Common myeloid progenitor, CD34-positive (primary cell): ENCODE data around the gene EOGT.
A peak's percentile ranks its signal among the peaks of the same experiment; 100 is the strongest.

Experiments
- CTCF ChIA-PET: fragments of 350-600 bp; sonication (Branson Sonifier 250); formaldehyde crosslinking; loops from one replicate; lab custom pipeline; 2021; ENCODE audit warnings: antibody characterized with exemption; lab: Charles Lee
- POLR2A ChIA-PET: fragments of 350-600 bp; sonication (Branson Sonifier 250); formaldehyde crosslinking; loops from one replicate; lab custom pipeline; 2021; ENCODE audit warnings: antibody characterized with exemption; lab: Charles Lee
- DNase-seq, 3 donors: peaks; one replicate each; pipeline versions ENCODE4 v3.0.0 to v3.0.0-alpha.2; 2013
- H3K27ac ChIP-seq, 2 experiments: 1 replicate in 1 of 2; 2 replicates in 1 of 2; pipeline ENCODE4 v1.7.0; 2013; ENCODE audit warnings: inconsistent platforms in 2 of 2, low read length in 2 of 2, mild to moderate bottlenecking in 2 of 2, low read depth in 1 of 2, moderate library complexity in 1 of 2; ENCODE audit not compliant: severe bottlenecking in 2 of 2, insufficient read depth in 1 of 2, poor library complexity in 1 of 2
- H3K27me3 ChIP-seq, 5 experiments: replicated peaks in 2 of 5; 1 replicate in 3 of 5; 2 replicates in 2 of 5; pipeline versions ENCODE4 v1.6.1 to v1.7.0; 2013; ENCODE audit warnings: low read length in 4 of 5, mild to moderate bottlenecking in 2 of 5, moderate library complexity in 2 of 5, inconsistent platforms in 1 of 5; ENCODE audit not compliant: insufficient read depth in 5 of 5, control insufficient read depth in 4 of 5
- H3K36me3 ChIP-seq, 4 experiments: 1 replicate in 2 of 4; 2 replicates in 2 of 4; pipeline versions ENCODE4 v1.6.1 to v1.7.0; 2013; ENCODE audit warnings: low read length in 3 of 4, control low read depth in 1 of 4, mild to moderate bottlenecking in 1 of 4; ENCODE audit not compliant: control insufficient read depth in 4 of 4, insufficient read depth in 4 of 4
- H3K4me1 ChIP-seq, 4 experiments: 1 replicate in 3 of 4; 2 replicates in 1 of 4; pipeline versions ENCODE4 v1.6.1 to v1.7.1; 2013; ENCODE audit warnings: low read length in 3 of 4, mild to moderate bottlenecking in 3 of 4, control low read depth in 1 of 4, inconsistent platforms in 1 of 4, moderate library complexity in 1 of 4; ENCODE audit not compliant: control insufficient read depth in 4 of 4, insufficient read depth in 4 of 4; ENCODE audit errors: control extremely low read depth in 1 of 4
- H3K4me3 ChIP-seq, 7 experiments: 1 replicate in 4 of 7; 2 replicates in 3 of 7; pipeline versions ENCODE4 v1.5.1 to v1.7.0; 2013; ENCODE audit warnings: mild to moderate bottlenecking in 7 of 7, low read length in 6 of 7, moderate library complexity in 6 of 7, inconsistent platforms in 2 of 7, low read depth in 2 of 7, control low read depth in 1 of 7; ENCODE audit not compliant: insufficient read depth in 4 of 7, control insufficient read depth in 1 of 7; ENCODE audit errors: extremely low read depth in 1 of 7
- H3K9me3 ChIP-seq, 5 experiments: 1 replicate in 4 of 5; 2 replicates in 1 of 5; pipeline versions ENCODE4 v1.6.1 to v1.7.1; 2013; ENCODE audit warnings: low read length in 4 of 5, mild to moderate bottlenecking in 2 of 5, inconsistent platforms in 1 of 5, low read depth in 1 of 5, moderate library complexity in 1 of 5; ENCODE audit not compliant: control insufficient read depth in 4 of 5, insufficient read depth in 2 of 5; ENCODE audit errors: control extremely low read depth in 1 of 5
- WGBS: methylation state at CpG from one replicate; pipeline ENCODE4 v1.1.5; 2013; ENCODE audit not compliant: insufficient coverage; 5-methylcytosine and 5-hydroxymethylcytosine counted together

EOGT gene

DNA sequence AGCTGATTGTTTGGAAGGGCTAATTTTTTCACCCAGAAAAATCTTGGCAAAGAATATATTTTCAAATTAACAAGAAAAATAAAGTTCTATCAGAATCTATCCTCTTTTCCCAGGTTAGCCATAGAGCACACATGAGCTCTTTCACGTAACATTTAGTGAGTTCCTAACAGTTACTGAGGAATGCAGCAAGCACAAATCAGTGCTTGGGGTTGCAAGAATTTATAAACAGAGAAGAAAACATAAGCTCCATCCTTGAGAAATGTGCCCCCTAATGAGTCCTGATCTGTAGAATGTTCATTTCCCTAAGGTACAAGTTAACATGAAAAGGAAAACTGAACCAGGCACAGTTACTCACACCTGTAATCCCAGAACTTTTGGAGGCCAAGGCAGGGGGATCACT lies 13.9 kb downstream of the EOGT start:
- Histone ChIP-seq H3K27me3 (no peaks in the 10 kb centered on the region), H3K36me3 (peaks cover 10 to 67% (median 33%) of the 10 kb centered on the region in 4 experiments), H3K4me3 (no peak overlapping the region), H3K27ac (no peak overlapping the region), H3K4me1 (no peaks in the 10 kb centered on the region), H3K9me3 (no peaks in the 10 kb centered on the region)
- 80% methylated on average over 1 of the region's 1 CpG for WGBS
- POLR2A ChIA-PET, result no interaction called here
- no peak for DNase-seq
- CTCF ChIA-PET, result no interaction called here

DNA sequence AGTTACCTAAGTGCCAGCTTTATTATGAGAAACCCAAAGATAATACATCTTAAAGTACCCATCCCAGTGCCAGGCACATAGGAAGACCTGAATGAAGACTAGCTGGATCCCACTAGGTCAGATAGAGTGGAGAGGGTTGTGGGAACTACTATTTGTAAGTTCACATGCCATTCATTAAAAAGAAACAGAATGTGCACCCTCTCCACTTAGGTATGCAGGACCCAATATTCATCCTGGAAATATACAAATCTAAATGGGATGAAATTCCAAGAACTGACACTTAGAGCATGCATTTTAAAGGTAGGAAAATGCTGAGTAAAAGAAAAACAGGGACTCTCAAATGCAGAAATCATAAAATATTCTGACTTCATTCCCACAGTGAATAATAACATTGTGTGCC lies 14.3 kb downstream of the EOGT start:
- Histone ChIP-seq H3K9me3 (no peaks in the 10 kb centered on the region), H3K4me3 (no peak overlapping the region), H3K27me3 (no peaks in the 10 kb centered on the region), H3K27ac (no peak overlapping the region), H3K4me1 (no peaks in the 10 kb centered on the region), H3K36me3 (peaks cover 11 to 67% (median 35%) of the 10 kb centered on the region in 4 experiments)
- ChIA-PET CTCF (no interaction called here), POLR2A (no interaction called here)
- no peak for DNase-seq

DNA sequence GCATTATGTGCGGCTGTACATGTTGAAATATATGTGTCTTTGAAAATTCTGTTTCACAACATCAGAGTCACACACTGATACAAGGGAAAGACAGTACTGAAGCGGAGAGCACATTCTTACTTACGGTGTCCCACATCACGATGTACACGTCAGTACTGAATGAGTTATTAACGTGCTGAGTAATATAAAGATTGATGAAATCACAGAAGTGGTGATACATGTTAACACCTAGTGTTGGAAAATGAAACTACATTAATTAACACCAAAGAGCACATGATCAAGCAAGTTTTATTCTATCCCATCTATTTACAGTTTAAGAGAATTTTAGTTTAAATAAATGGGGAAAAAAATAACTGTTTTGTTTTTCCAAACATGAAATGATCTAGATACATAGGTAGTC lies 15.6 kb downstream of the EOGT start:
- Histone ChIP-seq H3K9me3 (peaks cover 0 to 1% (median 0%) of the 10 kb centered on the region in 5 experiments), H3K27ac (no peak overlapping the region), H3K36me3 (peaks cover 17 to 65% (median 28%) of the 10 kb centered on the region in 4 experiments), H3K27me3 (no peaks in the 10 kb centered on the region), H3K4me1 (no peaks in the 10 kb centered on the region), H3K4me3 (no peak overlapping the region)
- peak in 2 of 3 donors; percentile 15 to 22 for DNase-seq
- 80% methylated on average over 2 of the region's 6 CpGs for WGBS
- ChIA-PET POLR2A (no interaction called here), CTCF (no interaction called here)

DNA sequence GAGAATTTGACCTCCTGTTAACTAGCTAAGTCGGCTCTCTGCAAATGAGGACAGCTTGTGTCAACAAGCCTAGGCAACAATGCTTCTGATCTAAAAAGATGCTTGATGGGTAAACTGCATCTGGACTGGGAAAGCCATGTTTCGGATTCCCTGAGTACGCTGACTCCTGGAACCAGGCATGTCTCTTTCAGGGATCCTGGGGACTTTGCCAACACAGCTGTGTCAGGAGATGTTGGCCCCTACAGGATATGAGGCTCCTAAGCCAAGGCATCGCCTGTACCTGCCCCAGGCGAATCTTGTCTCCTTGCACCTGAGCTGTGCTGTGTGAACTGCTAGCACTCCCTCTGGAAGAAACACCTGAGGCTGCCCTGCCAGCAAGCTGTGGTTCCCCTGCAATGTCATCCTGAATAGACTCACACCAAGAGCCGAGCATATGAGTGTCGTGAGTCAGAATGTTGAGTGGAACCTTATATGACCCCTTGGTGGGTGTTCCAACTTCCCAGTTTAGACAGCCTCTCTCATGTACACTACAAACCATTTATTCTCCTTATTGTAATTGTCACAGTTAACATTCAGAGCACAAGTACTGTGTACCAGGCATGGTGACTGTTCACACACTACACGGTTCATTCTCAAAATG lies 17.0 kb downstream of the EOGT start:
- Histone ChIP-seq H3K36me3 (peaks cover 13 to 60% (median 26%) of the 10 kb centered on the region in 4 experiments), H3K4me3 (no peak overlapping the region), H3K27me3 (no peaks in the 10 kb centered on the region), H3K9me3 (peaks cover 0 to 4% (median 0%) of the 10 kb centered on the region in 5 experiments), H3K4me1 (no peaks in the 10 kb centered on the region), H3K27ac (no peak overlapping the region)
- POLR2A ChIA-PET, result no interaction called here
- CTCF ChIA-PET, result interaction anchor here (0.8 to 1.6 kb wide), 2 partner anchors 9 kb away, joined by 3 to 5 read pairs; no protein-coding TSS in a partner anchor
- WGBS, result 96% methylated on average over 7 of the region's 8 CpGs
- no peak for DNase-seq

DNA sequence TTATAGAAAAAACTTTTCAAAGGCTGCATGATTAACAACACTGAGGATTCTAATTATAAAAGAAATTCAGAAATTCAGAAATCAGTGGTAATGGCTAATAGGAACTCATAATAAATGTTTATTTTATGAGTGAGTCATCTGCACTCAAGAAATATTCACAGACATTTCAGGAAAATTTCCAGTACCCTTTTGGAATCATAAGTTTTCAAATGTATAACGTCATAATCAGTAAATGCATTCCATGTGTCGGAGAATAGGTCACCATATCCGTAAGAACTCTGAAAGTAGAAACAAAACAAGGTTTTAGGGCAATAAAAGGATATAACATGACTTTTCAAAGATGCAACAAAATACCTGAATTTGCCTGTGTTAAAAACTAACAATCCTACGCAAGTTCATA lies 24.7 kb downstream of the EOGT start:
- no peak for DNase-seq
- H3K9me3 ChIP-seq, result peaks cover 0 to 4% (median 0%) of the 10 kb centered on the region in 5 experiments
- H3K27me3 ChIP-seq, result no peaks in the 10 kb centered on the region
- H3K4me1 ChIP-seq, result no peaks in the 10 kb centered on the region
- H3K4me3 ChIP-seq, result no peak overlapping the region
- 100% methylated on average over 4 of the region's 4 CpGs for WGBS
- ChIA-PET CTCF (no interaction called here), POLR2A (no interaction called here)
- H3K36me3 ChIP-seq, result peaks cover 6 to 57% (median 32%) of the 10 kb centered on the region in 4 experiments
- H3K27ac ChIP-seq, result no peak overlapping the region

DNA sequence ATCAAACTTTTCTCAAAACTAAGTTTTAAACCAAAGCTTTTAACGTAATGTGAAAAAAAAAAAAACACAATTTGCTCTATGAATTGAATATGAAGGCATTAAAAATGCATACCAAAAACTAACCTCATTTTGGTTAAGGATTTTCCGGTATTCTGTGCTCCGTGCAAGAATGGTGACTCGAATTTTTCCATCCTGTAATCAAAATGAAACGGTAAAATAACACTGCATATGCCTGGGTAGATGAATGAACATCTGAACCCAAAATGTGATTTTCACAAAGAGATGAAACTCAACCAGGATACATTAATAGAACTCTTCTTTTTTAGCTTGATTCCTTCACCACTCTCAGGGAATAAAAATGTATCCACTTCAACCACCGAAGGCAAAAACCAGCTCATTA lies 26.2 kb downstream of the EOGT start:
- H3K27me3 ChIP-seq, result no peaks in the 10 kb centered on the region
- ChIA-PET POLR2A (no interaction called here), CTCF (interaction anchor here (1.1 kb wide), 1 partner anchor 10 kb away, joined by 5 read pairs; no protein-coding TSS in a partner anchor)
- no peaks in the 10 kb centered on the region for H3K4me1 ChIP-seq
- DNase-seq, result no peak
- peaks cover 4 to 52% (median 32%) of the 10 kb centered on the region in 4 experiments for H3K36me3 ChIP-seq
- 92% methylated on average over 4 of the region's 6 CpGs for WGBS
- no peaks in the 10 kb centered on the region for H3K9me3 ChIP-seq
- H3K27ac ChIP-seq, result no peak overlapping the region
- H3K4me3 ChIP-seq, result no peak overlapping the region

DNA sequence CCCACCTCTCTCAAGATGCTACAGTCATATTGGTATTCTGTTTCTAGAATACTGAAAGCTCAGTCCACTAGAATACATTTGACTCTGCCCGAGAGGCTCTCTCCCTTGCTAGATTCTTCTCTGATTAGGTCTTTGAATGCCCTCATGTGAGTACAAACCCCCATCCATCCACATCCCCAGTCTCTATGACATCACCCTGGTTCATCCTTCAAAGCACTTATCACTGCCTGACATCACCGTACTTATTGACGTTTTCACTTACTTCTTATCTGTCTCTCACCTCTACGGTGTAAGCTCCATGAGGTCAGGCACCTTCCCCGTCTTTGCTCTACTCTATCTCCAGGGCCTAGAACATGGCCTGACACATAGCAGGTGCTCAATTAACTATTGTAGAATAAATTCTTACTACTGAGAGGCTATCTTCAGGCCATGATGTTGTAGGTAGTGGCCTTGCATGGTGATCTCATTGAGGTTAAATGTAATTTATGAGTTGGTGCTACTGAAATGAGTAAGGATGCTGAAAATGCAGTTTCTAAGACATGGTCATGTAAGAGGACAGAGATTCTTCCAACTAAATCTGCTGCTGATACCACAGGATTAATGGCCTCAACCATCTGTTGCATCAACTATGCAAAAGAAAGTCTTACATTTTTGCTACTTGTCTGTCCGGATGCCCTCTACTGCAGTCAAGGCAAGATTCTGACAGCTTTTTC lies 26.8 kb downstream of the EOGT start:
- Histone ChIP-seq H3K27ac (no peak overlapping the region), H3K4me3 (no peak overlapping the region), H3K27me3 (no peaks in the 10 kb centered on the region), H3K9me3 (no peaks in the 10 kb centered on the region), H3K4me1 (no peaks in the 10 kb centered on the region), H3K36me3 (peaks cover 4 to 56% (median 33%) of the 10 kb centered on the region in 4 experiments)
- CTCF ChIA-PET, result interaction anchor here (1.1 kb wide), 1 partner anchor 10 kb away, joined by 5 read pairs; no protein-coding TSS in a partner anchor
- 100% methylated on average over 4 of the region's 6 CpGs for WGBS
- POLR2A ChIA-PET, result no interaction called here
- DNase-seq, result no peak
